GM18868 (cell line): Measurements from ENCODE around the gene NRN1.

ENCODE experiments used
- ATAC-seq: cut with Tn5 transposase; IDR thresholded peaks from one replicate; pipeline ENCODE4 v1.9.1; 2021; ENCODE audit warnings: mild to moderate bottlenecking, moderate library complexity; ENCODE audit not compliant: unreplicated experiment

The NRN1 gene

GRCh38 chr6:6002848-6003620 lies 3.7 kb downstream of the NRN1 start:
- ATAC-seq: no peak

- ATAC-seq: no peak
These were observed 4.5 kb downstream of the NRN1 start for GRCh38 chr6:6002005-6002847.

GRCh38 chr6:6001443-6001842 lies 5.3 kb downstream of the NRN1 start:
- no peak for ATAC-seq

GRCh38 chr6:5999688-6000608 lies 6.8 kb downstream of the NRN1 start:
- ATAC-seq: no peak

GRCh38 chr6:5998711-5999687 lies 7.7 kb downstream of the NRN1 start:
- no peak for ATAC-seq

- no peak for ATAC-seq
These were observed 8.5 kb downstream of the NRN1 start for GRCh38 chr6:5998236-5998635.

- no peak for ATAC-seq
These were observed 9.2 kb downstream of the NRN1 start for GRCh38 chr6:5997420-5997987.

- no peak for ATAC-seq
These were observed 9.9 kb downstream of the NRN1 start for GRCh38 chr6:5996714-5997419.

GRCh38 chr6:5995949-5996713 lies 10.6 kb downstream of the NRN1 start:
- no peak for ATAC-seq

- no peak for ATAC-seq
These were observed 11.1 kb downstream of the NRN1 start for GRCh38 chr6:5995658-5995948.

GRCh38 chr6:5994999-5995657 lies 11.6 kb downstream of the NRN1 start:
- no peak for ATAC-seq

GRCh38 chr6:5994234-5994998 lies 12.3 kb downstream of the NRN1 start:
- ATAC-seq: peak; percentile 33

- ATAC-seq: no peak
These were observed 14.0 kb downstream of the NRN1 start for GRCh38 chr6:5992551-5993225.

GRCh38 chr6:5990786-5991185 lies 15.9 kb downstream of the NRN1 start:
- ATAC-seq: no peak

- no peak for ATAC-seq
These were observed 17.5 kb downstream of the NRN1 start for GRCh38 chr6:5989141-5989723.

- ATAC-seq: no peak
These were observed 19.9 kb downstream of the NRN1 start for GRCh38 chr6:5986861-5987260.
